Left cardiac atrium (tissue), 4 donors: Measurements from ENCODE around the gene SLC27A2. TPM values are rescaled to one million over a fixed set of nuclear protein-coding genes. Genes with fewer than 3 reads are reported as not detected.
"Not testable (repeated sequence)": the region's sequence is repeated elsewhere in the genome, so short reads cannot be mapped to it uniquely, and the experiment has no call there.

Experiments used
- ATAC-seq, 2 donors: fragments of 200-7000 bp; cut with Tn5 transposase; one replicate each; pipeline ENCODE4 v1.9.1; 2020; ENCODE audit warnings: mild to moderate bottlenecking in 2 of 2, moderate library complexity in 2 of 2
- DNase-seq: peaks from one replicate; pipeline ENCODE4 v3.0.0-alpha.2; 2020
- intact Hi-C, 2 donors: fragments of 100-400 bp; cut with DNase I; formaldehyde crosslinking; loops; one replicate each; pipeline versions ENCODE4 v1.14.1 to v1.15.1; 2022 to 2023
- total RNA-seq, 2 donors: library from RNA; stranded (reverse); fragmentation: NEBNext Ultra II Directional; extraction: Animal tissue kit (Norgen Biotek cat#: 25700); gene quantifications; one replicate each; pipeline ENCODE4 v1.2.1, GENCODE V29; 2021
- donor health status: DM: no; HTN: yes; CAD: no.
- donor health status: DM: no; HTN: yes; CAD: no; lungs with severe emphysema.
- donor health status: DM: yes; HTN: yes; CAD: no.
- donor health status: Dilated cardiomyopathy.

SLC27A2 gene
- total RNA-seq, 2 donors from 2014 or later, result 0.10 to 0.74 TPM

DNA sequence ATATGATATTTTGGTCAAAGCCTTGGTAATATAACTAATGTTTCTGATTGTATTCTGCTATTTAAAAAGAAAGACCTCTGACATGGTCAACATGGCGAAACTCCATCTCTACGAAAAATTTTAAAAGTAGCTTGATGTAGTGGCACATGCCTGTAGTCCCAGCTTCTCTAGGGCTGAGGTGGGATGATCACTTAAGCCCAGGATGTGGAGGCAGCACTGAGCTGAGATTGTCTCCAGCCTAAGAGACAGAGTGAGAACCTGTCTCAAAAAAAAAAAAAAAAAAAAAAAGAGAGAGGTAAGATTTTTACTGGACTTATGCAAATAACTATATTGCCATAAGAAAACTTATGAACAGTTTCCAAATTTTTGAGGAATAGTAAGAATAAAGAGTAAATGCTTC, 30.5 kb upstream of the SLC27A2 start:
- intact Hi-C loops, result no loop called here
- no peak for ATAC-seq

DNA sequence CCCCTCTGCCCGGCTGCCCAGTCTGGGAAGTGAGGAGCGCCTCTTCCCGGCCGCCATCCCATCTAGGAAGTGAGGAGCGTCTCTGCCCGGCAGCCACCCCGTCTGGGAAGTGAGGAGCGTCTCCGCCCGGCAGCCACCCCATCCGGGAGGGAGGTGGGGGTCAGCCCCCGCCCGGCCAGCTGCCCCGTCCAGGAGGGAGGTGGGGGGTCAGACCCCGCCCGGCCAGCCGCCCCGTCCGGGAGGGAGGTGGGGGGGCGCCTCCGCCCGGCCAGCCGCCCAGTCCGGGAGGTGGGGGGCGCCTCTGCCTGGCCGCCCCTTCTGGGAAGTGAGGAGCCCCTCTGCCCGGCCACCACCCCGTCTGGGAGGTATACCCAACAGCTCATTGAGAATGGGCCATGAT, 23.8 kb upstream of the SLC27A2 start:
- ATAC-seq, DNase-seq, intact Hi-C loops: not testable (repeated sequence)

More for the DNA sequence above, 30.5 kb upstream of the SLC27A2 start:
- no peak for DNase-seq

DNA sequence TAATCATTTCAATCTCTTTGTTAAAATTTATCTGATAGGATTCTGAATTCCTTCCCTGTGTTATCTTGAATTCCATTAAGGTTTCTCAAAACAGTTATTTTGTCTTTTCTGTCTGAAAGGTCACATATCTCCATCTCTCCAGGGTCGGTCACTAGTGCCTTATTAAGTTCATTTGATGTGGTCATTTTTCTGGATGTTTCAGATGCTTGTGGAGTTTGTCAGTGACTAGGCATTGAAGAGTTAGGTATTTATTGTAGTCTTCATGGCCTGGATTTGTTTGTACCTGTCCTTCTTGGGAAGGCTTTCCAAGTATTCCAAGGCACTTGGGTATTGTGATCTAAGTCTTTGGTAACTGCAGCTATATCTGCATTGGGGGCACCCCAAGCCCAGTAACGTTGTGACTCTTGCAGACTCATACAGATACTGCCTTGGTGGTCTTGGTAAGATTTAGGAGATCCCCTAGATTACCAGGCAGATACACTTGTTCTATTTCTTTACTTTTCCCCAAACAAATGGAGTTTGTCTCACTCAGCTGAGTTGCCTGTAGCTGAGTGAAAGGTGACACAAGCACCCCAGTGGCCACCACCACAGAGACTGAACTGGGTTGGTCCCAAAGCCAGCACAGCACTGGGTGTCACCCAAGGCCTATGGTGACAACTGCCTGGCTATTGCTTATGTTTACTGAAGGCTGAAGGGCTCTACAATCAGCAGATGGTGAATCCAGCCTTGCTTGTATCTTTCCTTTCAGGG, 18.9 kb upstream of the SLC27A2 start:
- ATAC-seq, result no peak
- intact Hi-C loops, result no loop called here
- DNase-seq, result no peak

DNA sequence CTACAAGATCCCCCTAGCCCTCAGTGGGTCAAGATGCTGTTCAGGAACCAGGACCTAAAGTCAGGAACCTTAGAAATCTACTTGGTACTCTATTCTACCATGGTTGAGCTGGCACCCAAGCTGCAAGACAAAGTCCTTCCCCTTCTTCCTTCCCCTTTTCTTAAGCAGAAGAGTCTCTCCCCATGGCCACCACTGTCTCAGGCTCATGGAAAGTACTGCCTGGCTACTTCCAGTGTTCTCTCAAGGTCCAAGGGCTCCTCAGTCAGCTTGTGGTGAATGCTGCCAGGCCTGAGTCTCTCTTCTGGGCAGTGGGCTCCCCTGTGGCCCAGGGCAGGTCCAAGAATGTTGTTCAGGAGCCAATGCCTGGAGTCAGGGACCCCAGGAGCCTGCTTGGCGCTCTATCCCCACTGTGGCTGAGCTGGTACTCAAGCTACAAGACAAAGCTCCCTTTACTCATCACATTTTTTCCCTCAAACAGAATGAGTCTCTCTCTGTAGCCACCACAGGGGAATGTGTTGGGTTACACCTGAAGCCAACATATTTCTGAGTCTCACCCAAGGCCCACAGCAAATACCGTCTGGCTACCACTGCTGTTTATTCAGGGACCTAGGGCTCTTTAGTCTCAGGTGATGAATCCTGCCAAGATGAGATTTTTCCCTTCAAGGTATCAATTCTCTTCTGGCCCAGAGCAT, 18.1 kb upstream of the SLC27A2 start:
- DNase-seq (no peak), ATAC-seq (no peak)
- intact Hi-C loops, result no loop called here

DNA sequence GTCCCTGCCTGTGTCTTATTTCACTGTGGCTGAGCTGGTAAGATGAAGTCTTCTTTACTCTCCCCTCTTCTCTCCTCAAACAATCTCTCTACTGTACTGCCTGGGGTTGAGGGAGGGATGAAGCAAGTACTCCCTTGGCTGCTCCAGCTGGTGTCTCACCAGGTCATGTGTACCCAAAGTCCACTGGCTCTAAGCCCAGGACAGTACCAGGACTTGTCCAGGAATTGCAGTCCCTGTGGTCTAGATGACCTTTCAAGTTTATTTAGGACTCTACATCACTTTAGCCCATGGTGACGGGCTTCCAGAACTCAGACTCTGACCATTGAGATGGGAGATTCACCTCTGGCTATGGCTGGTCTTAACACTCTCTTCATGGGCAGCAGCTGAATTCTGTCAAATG, 17.5 kb upstream of the SLC27A2 start:
- peak; percentile 41 for DNase-seq
- intact Hi-C loops, result no loop called here
- ATAC-seq, result peak; percentile 22 to 53

DNA sequence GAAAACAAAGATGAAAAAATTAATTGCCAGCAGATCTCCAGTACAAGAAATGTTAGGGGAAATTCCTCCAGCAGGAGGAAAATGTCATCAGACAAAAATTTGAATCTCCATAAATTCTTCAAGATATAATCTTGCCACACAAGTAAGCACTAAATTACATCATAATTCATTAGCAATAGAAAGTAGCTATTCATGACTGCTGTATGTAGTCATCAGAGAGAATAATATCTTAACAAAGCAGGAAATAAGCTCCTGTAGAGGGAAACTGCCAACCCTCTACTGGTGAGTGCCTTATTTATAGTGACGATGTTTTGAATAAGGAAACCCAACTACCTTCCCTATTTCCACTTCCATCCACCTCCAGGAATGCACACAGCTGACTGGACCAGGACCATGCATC, 15.8 kb upstream of the SLC27A2 start:
- DNase-seq (no peak), ATAC-seq (peak in 1 of 2 donors; percentile 89)
- intact Hi-C loops, result no loop called here

DNA sequence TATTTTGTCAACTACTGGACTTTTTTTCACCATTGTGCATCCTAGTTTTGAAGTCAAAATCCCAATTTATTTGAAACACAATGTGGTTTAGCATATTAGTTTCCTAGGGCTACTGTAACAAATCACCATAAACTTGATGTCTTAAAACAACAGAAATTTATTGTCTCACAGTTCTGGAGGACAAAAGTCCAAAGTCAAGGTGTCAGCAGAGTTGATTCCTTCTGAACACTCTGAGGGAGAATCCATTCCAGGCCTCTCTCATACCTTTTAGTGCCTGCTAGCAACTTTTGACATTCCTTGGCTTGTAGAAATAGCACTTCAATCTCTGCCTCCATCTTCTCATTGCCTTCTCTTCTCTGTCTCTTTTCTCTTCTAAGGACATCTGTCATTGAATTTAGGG, 14.9 kb upstream of the SLC27A2 start:
- DNase-seq, result no peak
- intact Hi-C loops, result no loop called here
- ATAC-seq, result no peak

DNA sequence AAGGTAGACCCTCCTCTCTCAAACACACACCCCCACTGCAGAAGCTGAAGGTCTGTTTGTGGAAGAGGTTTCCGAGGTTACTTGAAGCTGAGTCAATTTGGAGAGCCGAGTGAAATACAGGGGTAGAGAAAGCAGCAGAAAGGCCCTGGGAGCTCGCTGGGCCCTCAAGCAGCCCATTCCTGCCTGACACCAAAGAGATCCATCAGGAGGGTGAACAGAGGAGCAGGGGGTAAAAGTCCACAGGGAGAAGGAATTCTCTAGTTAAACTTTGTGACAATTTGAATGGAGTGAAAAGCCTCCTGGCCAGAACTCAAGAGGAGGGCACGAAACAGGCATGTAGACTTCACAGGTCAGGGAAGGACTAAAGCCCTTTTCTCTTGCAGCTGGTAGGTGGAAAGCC, 13.6 kb upstream of the SLC27A2 start:
- intact Hi-C loops, result no loop called here
- ATAC-seq, result no peak
- DNase-seq, result no peak

DNA sequence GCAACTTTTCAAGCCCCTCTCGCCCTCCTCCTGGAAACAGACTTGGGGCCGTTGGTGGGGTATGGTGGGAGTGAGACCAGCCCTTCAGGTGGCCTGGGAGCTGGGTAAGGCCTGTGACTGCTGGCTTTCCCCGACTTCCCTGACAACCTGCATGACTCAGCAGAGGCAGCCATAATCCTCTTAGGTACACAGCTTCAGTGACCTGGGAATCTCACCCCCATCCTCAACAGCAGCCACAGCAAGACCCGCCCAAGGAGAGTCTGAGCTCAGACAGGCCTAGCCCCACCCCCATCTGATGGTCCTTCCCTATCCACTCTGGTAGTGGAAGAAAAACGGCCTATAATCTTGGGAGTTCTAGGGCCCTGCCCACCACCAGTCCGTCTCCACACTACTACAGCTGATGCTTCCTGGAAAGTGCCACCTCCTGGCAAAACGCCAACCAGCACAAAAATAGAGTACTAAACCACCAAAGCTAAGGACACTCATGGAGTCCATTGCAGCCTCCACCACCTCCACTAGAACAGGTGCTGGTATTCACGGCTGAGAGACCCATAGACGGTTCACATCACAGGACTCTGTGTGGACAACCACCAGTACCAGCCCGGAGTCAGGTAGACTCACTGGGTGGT, 13.1 kb upstream of the SLC27A2 start:
- intact Hi-C loops, result no loop called here
- DNase-seq (no peak), ATAC-seq (no peak)

DNA sequence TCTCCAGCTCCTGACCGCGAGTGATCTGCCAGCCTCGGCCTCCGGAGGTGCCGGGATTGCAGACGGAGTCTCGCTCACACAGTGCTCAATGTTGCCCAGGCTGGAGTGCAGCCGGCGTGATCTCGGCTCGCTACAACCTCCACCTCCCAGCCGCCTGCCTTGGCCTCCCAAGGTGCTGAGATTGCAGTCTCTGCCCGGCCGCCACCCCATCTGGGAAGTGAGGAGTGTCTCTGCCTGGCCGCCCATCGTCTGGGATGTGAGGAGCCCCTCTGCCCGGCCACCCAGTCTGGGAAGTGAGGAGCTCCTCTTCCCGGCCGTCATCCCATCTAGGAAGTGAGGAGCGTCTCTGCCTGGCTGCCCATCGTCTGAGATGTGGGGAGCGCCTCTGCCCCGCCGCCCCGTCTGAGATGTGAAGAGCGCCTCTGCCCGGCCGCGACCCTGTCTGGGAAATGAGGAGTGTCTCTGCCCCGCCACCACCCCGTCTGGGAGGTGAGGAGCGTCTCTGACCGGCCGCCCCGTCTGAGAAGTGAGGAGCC, 9.6 kb upstream of the SLC27A2 start:
- DNase-seq, ATAC-seq, intact Hi-C loops: not testable (repeated sequence)

DNA sequence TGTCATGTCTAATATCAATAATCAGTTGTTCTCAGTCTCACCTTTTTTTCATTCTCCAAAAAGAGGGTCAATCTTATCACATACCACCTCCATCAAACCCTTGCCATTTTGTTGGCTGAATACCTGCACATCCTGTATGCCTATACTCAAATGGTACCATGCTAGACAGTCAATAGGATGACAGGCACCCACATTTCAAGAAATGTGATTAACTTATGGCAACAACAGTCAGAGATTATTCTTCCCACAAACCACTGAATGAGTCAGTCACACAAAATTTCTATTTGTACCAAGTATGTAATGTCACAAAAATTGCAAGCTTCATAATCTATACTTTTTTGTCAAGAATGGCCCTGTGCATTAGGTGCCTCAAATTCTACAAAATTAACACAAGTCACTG, 5.1 kb upstream of the SLC27A2 start:
- DNase-seq (no peak), ATAC-seq (no peak)
- intact Hi-C loops, result no loop called here

DNA sequence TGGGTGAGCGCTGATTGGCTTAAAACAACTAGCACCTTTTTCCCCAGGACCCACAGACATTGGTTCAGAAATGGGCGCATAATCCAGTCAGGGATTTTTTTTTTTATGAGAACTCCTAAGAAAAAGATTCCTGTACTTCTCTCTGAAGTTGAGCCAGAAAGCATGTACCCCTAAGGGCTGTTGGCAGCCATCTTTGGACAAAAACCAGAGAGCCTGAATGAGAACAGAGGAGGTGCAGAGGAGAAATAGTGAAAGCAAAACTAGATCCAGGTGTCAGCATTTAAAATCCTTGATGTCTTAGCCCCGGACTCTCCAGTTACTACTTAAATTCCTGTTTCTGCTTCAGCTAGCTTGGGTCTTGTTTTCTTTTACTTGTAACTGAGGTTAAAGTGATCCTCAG, 1.9 kb upstream of the SLC27A2 start:
- DNase-seq (no peak), ATAC-seq (no peak)
- intact Hi-C loops, result no loop called here

DNA sequence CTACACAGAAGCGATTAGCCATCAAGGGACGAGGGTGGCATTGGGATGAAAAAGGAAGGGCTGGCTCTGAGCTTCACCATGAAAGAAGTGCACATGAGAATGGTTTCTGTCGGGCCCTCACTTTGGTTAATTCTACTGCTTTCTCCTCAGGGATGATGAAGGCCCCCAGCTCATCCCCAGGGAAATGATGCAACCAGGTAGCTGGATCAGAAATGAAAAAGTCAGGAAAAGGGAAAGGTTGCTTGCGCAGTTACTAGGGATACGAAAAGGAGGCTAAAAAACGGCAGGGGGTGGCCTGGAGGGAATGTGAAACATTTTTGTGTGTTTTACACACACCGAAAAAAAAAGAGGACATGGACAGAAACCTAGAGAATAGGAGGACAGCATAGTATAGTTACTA, 1.4 kb upstream of the SLC27A2 start:
- DNase-seq, result no peak
- no peak for ATAC-seq
- intact Hi-C loops, result no loop called here

DNA sequence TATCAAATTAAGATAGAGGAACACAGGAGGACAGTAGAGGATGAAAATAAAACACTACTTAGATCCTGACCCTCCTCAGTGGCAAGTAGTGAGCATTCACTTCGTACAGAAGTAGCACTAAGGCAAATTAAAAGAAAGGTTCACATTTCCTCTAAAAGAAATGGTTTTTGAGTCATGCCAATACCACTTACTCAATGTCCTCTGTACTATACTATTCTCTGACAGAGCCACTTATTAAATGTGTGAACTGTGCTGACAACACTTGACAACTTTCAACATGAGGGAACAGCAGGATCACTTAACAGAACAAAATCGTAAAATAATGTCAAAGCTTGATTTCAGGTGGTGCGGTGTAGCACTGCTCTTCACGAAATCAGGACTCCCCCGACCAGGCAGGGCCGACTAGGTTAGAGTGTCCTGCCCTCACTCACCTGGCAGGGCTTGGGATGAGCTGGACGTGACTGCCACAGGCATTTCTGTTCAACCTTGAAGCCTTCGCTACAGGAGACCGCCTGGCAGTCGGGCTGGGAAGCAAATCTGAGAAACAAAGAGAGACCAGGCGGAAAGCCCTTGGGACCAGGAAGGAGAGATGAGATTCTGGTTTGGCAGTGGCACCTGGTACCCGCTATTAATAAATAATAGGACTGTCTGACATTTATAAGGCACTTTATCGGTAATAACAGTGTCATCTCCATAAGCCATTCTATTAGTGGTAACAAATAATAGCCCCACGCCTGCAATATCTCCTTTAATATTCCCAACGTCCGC, 611 bp upstream of the SLC27A2 start:
- DNase-seq (no peak), ATAC-seq (no peak)
- intact Hi-C loops, result no loop called here

DNA sequence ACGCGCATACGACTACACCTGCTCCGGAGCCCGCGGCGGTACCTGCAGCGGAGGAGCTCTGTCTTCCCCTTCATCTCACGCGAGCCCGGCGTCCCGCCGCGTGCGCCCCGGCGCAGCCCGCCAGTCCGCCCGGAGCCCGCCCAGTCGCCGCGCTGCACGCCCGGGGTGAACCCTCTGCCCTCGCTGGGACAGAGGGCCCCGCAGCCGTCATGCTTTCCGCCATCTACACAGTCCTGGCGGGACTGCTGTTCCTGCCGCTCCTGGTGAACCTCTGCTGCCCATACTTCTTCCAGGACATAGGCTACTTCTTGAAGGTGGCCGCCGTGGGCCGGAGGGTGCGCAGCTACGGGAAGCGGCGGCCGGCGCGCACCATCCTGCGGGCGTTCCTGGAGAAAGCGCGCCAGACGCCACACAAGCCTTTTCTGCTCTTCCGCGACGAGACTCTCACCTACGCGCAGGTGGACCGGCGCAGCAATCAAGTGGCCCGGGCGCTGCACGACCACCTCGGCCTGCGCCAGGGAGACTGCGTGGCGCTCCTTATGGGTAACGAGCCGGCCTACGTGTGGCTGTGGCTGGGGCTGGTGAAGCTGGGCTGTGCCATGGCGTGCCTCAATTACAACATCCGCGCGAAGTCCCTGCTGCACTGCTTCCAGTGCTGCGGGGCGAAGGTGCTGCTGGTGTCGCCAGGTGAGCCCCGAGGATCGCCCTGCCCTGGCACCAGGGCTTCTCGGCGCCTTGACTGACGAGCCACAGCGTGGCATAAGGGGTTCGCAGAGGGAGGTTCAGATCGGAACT, 420 bp downstream of the SLC27A2 start:
- intact Hi-C loops, result no loop called here
- ATAC-seq (peak; percentile 64 to 66), DNase-seq (no peak)

DNA sequence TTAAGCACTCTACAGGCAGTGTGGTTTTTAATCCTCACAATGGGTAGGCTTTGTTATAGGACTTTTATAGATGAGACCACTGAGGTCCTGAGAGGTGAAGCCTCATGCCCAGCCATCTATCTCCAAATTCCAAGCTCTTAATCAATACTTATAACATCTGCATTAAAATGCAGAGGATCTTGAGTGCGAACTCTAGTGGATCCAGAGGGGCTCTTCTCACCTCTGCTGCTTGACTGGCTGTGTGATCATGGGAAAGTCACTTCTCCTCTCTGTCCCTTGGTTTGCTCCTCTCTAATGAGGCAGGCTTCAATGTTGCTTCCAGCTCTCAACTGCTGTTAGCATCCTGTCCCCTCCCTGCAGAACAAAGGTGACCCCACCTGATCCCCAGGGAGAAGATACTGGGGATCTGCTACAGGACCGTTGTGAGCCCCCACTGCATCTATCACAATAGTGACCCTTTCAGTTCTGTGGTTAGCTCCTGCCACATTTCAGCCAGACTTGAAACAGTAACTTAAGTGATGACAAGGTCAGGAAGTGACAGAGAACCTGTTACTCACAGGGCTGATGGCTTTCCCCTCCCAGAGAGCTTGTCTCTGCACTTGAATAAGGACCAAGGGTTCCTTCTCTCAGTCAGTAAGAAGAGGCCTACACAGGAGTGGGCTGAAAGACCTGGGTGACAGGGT, 1.3 kb downstream of the SLC27A2 start:
- intact Hi-C loops, result no loop called here
- DNase-seq, result no peak
- no peak for ATAC-seq

DNA sequence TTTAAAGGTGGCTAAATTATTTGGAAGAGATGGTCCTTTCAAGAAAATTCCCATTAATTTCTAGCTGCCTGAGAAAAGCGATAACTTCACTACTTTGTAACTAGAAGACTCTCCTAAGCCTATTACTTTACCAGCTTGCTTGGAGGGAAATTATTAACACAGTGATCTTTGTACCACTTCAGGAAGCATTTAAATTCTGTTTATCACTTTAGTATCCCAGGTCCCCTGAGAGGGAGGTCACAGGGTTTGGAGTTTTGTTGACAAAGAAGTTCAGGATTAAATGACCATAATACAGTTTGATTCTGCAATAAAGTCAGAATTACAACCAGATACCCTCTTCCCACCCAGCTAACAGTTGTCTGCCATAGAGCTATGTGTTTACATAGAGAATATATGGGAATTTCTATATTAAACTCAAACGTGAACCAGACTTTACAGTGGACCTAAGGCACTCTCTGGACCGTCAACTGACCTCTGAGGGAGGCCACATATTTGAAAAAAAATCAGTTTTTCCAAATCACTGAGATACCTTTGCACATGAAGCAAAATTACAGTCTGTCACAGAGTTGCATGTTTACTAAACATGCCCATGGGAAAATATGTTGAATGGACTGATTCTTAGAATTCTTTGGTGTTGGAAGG, 3.0 kb downstream of the SLC27A2 start:
- ATAC-seq (no peak), DNase-seq (no peak)
- intact Hi-C loops, result no loop called here

DNA sequence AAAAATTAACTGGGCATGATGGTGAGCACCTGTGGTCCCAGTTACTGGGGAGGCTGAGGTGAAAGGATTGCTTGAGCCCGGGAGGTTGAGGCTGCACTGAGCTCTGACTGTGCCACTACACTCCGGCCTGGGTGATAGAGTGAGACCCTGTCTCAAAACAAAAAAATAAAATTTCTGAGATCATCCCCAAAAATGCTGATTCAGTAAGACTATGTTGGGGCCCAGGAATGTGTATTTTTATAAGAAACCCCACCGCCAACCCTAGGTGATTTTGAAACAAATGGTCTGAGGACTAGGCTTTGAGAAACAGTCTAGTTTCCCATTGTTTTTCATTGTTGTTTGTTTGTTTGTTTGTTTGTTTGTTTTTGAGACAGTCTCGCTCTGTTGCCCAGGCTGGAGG, 4.1 kb downstream of the SLC27A2 start:
- intact Hi-C loops, result no loop called here
- DNase-seq (no peak), ATAC-seq (no peak)
